ENCODE data around the gene C6orf89.

DNA sequence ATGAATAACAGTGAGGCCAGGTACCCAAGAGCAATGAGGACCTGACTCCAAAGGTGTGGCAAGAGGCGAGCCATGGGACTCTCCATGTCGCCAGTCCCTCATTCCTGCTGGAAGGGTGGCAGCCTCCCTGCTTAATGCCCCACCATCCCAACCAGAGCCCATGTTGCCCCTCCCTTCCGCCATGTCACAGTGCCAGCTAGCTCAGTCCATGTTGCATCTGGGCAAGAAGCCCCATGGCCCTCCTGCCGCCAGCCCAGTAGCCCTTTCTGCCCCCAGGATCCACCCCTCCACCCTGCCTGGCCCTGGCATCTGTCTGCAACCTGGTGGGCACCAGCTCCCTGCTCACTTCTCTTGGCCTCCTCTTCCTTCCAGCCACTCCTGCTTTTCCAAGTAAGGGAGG lies 40.5 kb upstream of the C6orf89 start:
- TF ChIP-seq EZH2 (IDR thresholded peaks at IDR 0.05; ENCODE audit: insufficient read depth, poor library complexity, severe bottlenecking) (no peak), EZH2phosphoT487 (IDR thresholded peaks at IDR 0.05; ENCODE audit: insufficient read depth, low read depth) (no peak)
